ENCODE measurements around the gene MCCC2. TPM values are rescaled to one million over a fixed set of nuclear protein-coding genes. Genes with fewer than 3 reads are reported as not detected.

Gene MCCC2
- polyA plus RNA-seq, 1 donor from 2014 or later, result 8.8 TPM

GRCh38 chr5:71695071-71695470, 107.9 kb downstream of the MCCC2 start:
- Histone ChIP-seq H3K27ac (ENCODE audit: low read length) (no peak overlapping the region), H3K36me3 (ENCODE audit: insufficient read depth, low read length) (no peaks in the 10 kb centered on the region), H3K4me2 (ENCODE audit: low read length) (no peak overlapping the region), H3F3A (ENCODE audit: insufficient read depth, low read length, poor library complexity, severe bottlenecking) (no peaks in the 10 kb centered on the region), H3K9me3 (ENCODE audit: low read length) (no peaks in the 10 kb centered on the region), H3K4me3 (ENCODE audit: low read length) (no peak overlapping the region), H4K20me1 (ENCODE audit: insufficient read depth) (no peaks in the 10 kb centered on the region), H2AFZ (ENCODE audit: low read depth, low read length) (no peak overlapping the region), H3K9ac (ENCODE audit: low read length) (no peak overlapping the region), H3K79me2 (replicated peaks; ENCODE audit: insufficient read depth, low read length) (no peaks in the 10 kb centered on the region), H3K27me3 (ENCODE audit: insufficient read depth, low read depth, low read length) (no peaks in the 10 kb centered on the region), H3K9me2 (ENCODE audit: insufficient read depth, low read length) (no peaks in the 10 kb centered on the region)
- TF ChIP-seq CTCF (IDR thresholded peaks at IDR 0.05; ENCODE audit: poor library complexity, severe bottlenecking) (no peak), TAF1 (IDR thresholded peaks at IDR 0.05; ENCODE audit: low read depth) (no peak), MXI1 (conservative IDR thresholded peaks at IDR 0.05; ENCODE audit: poor library complexity, severe bottlenecking) (no peak), RAD21 (conservative IDR thresholded peaks at IDR 0.05) (no peak), EZH2 (IDR thresholded peaks at IDR 0.05; ENCODE audit: borderline replicate concordance, insufficient read depth, low read length, poor library complexity, severe bottlenecking) (no peak)

GRCh38 chr5:71695595-71695994, 108.5 kb downstream of the MCCC2 start:
- Histone ChIP-seq H3K27me3 (ENCODE audit: insufficient read depth, low read depth, low read length) (no peaks in the 10 kb centered on the region), H3F3A (ENCODE audit: insufficient read depth, low read length, poor library complexity, severe bottlenecking) (no peaks in the 10 kb centered on the region), H3K27ac (ENCODE audit: low read length) (no peak overlapping the region), H3K9me2 (ENCODE audit: insufficient read depth, low read length) (no peaks in the 10 kb centered on the region), H3K9ac (ENCODE audit: low read length) (no peak overlapping the region), H2AFZ (ENCODE audit: low read depth, low read length) (no peak overlapping the region), H3K4me2 (ENCODE audit: low read length) (no peak overlapping the region), H3K36me3 (ENCODE audit: insufficient read depth, low read length) (no peaks in the 10 kb centered on the region), H4K20me1 (ENCODE audit: insufficient read depth) (no peaks in the 10 kb centered on the region), H3K79me2 (replicated peaks; ENCODE audit: insufficient read depth, low read length) (no peaks in the 10 kb centered on the region), H3K4me3 (ENCODE audit: low read length) (no peak overlapping the region), H3K9me3 (ENCODE audit: low read length) (no peaks in the 10 kb centered on the region)
- TF ChIP-seq RAD21 (conservative IDR thresholded peaks at IDR 0.05) (no peak), CTCF (IDR thresholded peaks at IDR 0.05; ENCODE audit: poor library complexity, severe bottlenecking) (no peak), TAF1 (IDR thresholded peaks at IDR 0.05; ENCODE audit: low read depth) (no peak), POLR2AphosphoS5 (IDR thresholded peaks at IDR 0.05) (no peak), MXI1 (conservative IDR thresholded peaks at IDR 0.05; ENCODE audit: poor library complexity, severe bottlenecking) (no peak), EZH2 (IDR thresholded peaks at IDR 0.05; ENCODE audit: borderline replicate concordance, insufficient read depth, low read length, poor library complexity, severe bottlenecking) (no peak), SMC3 (conservative IDR thresholded peaks at IDR 0.05; ENCODE audit: poor library complexity) (no peak)

GRCh38 chr5:71697967-71698366, 110.8 kb downstream of the MCCC2 start:
- no peaks in the 10 kb centered on the region for H4K20me1 ChIP-seq (ENCODE audit: insufficient read depth)
- no peaks in the 10 kb centered on the region for H3K36me3 ChIP-seq (ENCODE audit: insufficient read depth, low read length)
- no peak overlapping the region for H3K9ac ChIP-seq (ENCODE audit: low read length)
- no peaks in the 10 kb centered on the region for H3F3A ChIP-seq (ENCODE audit: insufficient read depth, low read length, poor library complexity, severe bottlenecking)
- no peaks in the 10 kb centered on the region for H3K79me2 ChIP-seq (replicated peaks; ENCODE audit: insufficient read depth, low read length)
- H3K9me2 ChIP-seq (ENCODE audit: insufficient read depth, low read length), result no peaks in the 10 kb centered on the region
- no peaks in the 10 kb centered on the region for H3K9me3 ChIP-seq (ENCODE audit: low read length)
- no peak overlapping the region for H3K27ac ChIP-seq (ENCODE audit: low read length)
- TF ChIP-seq RAD21 (conservative IDR thresholded peaks at IDR 0.05) (no peak), TAF1 (IDR thresholded peaks at IDR 0.05; ENCODE audit: low read depth) (no peak)
- no peak overlapping the region for H3K4me3 ChIP-seq (ENCODE audit: low read length)
- H3K4me2 ChIP-seq (ENCODE audit: low read length), result no peak overlapping the region
- no peaks in the 10 kb centered on the region for H3K27me3 ChIP-seq (ENCODE audit: insufficient read depth, low read depth, low read length)
- H2AFZ ChIP-seq (ENCODE audit: low read depth, low read length), result no peak overlapping the region
